GM13976 (cell line): Measurements from ENCODE around the gene PDX1.
A peak's percentile ranks its signal among the peaks of the same experiment; 100 is the strongest.

Experiments
- DNase-seq: peaks from one replicate; pipeline ENCODE4 v3.0.0; 2012; ENCODE audit warnings: low spot score
- in situ Hi-C: fragments of 300-500 bp; cut with MboI; formaldehyde crosslinking; loops from one replicate; pipeline ENCODE4 v1.12.0; 2022; ENCODE audit warnings: low sequenced_read_pairs, mixed read lengths, inconsistent platforms; ENCODE audit not compliant: unreplicated experiment
- TF ChIP-seq, protein P1 (sequence below): IDR thresholded peaks from 2 replicates; pipeline ENCODE4 v1.5.1; 2012; ENCODE audit warnings: borderline replicate concordance, mild to moderate bottlenecking; ENCODE audit not compliant: insufficient read depth; ENCODE audit errors: extremely low read depth, missing control alignments, control extremely low read depth

PDX1 gene

DNA sequence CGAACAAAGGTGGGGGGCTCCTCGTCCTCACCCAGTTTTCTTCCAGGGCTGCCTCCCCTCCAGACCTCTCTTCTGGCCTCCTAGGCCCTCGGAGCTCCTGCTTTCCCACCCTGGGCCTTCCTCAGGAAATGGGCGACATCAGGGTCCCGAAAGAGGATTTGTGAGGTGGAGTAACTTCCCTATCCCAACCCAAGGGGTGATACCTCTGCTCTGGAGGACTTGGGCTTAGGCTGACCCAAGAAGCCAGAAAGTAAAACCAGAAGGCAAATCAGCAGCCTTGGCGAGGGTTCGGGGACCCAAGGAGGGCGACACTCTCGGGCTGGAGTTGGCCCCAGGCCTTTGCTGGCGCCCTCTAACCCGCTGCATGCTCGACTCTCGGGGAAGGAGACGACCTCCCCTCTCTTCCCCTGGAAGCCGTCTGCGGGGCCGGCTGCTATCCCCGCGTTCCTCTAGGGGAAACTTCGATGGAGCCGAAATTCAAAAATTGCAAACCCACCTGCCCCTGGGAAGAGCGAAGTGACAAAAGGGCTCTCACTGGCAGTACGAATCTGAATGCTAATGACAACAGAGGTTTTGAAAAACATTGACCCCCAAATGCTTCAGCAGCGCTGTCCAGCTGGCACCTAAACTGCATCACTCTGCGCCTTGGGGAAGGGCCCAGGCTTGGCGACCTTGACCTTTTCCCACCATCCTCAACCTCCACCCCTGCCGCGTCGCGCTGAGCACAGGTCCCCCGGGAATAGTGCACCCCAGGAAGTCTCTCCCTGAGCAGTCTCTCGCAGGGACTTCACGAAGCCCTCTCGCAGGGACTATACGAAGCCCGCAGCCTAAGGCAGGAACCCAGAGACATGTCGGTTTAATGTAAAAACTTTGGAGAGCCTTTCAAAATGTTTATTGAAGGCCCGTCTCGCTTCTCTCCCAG lies 2.4 kb downstream of the PDX1 start:
- in situ Hi-C loops, result no loop called here
- TF ChIP-seq, protein P1, sequence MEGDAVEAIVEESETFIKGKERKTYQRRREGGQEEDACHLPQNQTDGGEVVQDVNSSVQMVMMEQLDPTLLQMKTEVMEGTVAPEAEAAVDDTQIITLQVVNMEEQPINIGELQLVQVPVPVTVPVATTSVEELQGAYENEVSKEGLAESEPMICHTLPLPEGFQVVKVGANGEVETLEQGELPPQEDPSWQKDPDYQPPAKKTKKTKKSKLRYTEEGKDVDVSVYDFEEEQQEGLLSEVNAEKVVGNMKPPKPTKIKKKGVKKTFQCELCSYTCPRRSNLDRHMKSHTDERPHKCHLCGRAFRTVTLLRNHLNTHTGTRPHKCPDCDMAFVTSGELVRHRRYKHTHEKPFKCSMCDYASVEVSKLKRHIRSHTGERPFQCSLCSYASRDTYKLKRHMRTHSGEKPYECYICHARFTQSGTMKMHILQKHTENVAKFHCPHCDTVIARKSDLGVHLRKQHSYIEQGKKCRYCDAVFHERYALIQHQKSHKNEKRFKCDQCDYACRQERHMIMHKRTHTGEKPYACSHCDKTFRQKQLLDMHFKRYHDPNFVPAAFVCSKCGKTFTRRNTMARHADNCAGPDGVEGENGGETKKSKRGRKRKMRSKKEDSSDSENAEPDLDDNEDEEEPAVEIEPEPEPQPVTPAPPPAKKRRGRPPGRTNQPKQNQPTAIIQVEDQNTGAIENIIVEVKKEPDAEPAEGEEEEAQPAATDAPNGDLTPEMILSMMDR, result no peak
- peak; percentile 41 for DNase-seq

DNA sequence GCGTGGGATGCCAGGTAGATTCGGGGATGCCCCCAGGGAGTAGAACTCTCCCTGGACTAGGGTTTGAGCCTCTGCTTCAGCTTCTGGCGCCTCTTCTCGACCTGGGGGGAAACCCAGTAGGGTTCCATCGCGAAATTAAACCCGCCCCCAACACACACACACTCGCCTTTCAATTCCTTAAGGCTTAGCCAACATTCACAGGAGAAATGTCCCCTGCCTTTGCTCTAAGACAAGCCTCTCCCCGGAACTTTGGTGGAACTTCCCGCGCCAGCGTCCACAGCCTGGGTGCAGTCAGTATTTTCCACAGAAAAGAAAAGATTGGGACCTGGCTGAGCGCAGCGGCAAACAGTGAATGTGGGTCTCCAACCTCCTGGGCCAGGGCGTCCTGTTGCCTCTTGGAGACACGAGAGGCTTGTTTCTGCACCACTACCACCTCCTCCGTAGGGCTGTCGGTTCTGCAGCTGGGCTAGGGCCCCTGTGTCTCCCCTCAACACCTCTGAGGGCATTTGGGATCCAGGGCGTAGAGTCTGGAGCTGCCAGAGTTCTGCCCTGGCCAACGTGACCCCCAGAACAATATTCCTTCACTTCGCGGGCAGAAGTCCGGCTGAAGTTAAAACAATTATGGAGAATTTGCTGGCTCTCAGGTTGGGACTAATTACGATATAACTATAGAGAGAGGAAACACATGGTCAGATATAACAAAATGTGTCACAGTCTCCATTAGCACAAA lies 3.2 kb downstream of the PDX1 start:
- in situ Hi-C loops, result no loop called here
- peak; percentile 31 for DNase-seq
- TF ChIP-seq, protein P1, result no peak

DNA sequence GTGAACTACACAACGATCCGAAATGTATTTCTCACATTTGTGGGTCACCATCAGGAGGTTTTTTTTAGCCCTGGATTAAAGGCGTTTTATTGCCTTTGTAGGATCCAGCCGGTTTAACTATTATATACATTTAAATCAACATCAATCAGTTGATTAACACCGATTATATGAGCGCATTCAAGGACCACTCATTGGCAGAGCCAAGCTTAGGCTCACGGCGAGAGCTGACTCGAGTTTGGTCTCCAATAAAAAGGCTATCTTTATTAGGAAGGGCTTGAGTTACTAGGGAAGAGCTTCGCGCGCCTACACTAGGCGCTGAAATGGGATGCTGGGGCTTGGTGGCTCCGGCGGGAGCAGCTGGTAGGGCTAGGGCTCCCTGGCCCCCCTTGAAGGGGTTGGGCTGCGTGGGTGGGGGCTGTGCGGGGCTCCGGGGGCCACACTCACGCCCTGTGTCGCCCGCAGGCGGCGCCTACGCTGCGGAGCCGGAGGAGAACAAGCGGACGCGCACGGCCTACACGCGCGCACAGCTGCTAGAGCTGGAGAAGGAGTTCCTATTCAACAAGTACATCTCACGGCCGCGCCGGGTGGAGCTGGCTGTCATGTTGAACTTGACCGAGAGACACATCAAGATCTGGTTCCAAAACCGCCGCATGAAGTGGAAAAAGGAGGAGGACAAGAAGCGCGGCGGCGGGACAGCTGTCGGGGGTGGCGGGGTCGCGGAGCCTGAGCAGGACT lies 4.2 kb downstream of the PDX1 start:
- TF ChIP-seq, protein P1, result no peak
- peak; percentile 30 for DNase-seq
- in situ Hi-C loops, result no loop called here

DNA sequence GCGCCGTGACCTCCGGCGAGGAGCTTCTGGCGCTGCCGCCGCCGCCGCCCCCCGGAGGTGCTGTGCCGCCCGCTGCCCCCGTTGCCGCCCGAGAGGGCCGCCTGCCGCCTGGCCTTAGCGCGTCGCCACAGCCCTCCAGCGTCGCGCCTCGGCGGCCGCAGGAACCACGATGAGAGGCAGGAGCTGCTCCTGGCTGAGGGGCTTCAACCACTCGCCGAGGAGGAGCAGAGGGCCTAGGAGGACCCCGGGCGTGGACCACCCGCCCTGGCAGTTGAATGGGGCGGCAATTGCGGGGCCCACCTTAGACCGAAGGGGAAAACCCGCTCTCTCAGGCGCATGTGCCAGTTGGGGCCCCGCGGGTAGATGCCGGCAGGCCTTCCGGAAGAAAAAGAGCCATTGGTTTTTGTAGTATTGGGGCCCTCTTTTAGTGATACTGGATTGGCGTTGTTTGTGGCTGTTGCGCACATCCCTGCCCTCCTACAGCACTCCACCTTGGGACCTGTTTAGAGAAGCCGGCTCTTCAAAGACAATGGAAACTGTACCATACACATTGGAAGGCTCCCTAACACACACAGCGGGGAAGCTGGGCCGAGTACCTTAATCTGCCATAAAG lies 4.8 kb downstream of the PDX1 start:
- TF ChIP-seq, protein P1, result no peak
- peak; percentile 30 for DNase-seq
- in situ Hi-C loops, result no loop called here

DNA sequence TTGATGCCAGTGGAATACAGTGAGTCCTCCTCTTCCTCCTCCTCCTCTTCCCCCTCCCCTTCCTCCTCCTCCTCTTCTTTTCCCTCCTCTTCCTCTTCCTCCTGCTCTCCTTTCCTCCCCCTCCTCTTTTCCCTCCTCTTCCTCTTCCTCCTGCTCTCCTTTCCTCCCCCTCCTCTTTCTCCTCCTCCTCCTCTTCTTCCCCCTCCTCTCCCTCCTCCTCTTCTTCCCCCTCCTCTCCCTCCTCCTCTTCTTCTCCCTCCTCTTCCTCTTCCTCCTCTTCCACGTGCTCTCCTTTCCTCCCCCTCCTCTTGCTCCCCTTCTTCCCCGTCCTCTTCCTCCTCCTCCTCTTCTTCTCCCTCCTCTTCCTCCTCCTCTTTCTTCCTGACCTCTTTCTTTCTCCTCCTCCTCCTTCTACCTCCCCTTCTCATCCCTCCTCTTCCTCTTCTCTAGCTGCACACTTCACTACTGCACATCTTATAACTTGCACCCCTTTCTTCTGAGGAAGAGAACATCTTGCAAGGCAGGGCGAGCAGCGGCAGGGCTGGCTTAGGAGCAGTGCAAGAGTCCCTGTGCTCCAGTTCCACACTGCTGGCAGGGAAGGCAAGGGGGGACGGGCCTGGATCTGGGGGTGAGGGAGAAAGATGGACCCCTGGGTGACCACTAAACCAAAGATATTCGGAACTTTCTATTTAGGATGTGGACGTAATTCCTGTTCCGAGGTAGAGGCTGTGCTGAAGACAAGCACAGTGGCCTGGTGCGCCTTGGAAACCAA lies 5.6 kb downstream of the PDX1 start:
- no peak for DNase-seq
- TF ChIP-seq, protein P1, result no peak
- in situ Hi-C loops, result no loop called here
